Osteoblast (primary cell): ENCODE data around the gene GSN. TPM values are rescaled to one million over a fixed set of nuclear protein-coding genes. Genes with fewer than 3 reads are reported as not detected.

ENCODE experiments used
- DNase-seq: peaks from one replicate; pipeline ENCODE4 v3.0.0; 2011; ENCODE audit warnings: low spot score, mixed read lengths; ENCODE audit not compliant: insufficient read length; ENCODE audit errors: missing footprints
- H2AFZ ChIP-seq: 2 replicates; pipeline ENCODE4 v1.6.0; 2011; ENCODE audit warnings: mild to moderate bottlenecking, low read length
- H3K27ac ChIP-seq: 2 replicates; pipeline ENCODE4 v1.5.1; 2011; ENCODE audit warnings: mild to moderate bottlenecking, low read depth, low read length, moderate library complexity
- H3K27me3 ChIP-seq: 2 replicates; pipeline ENCODE4 v1.6.0; 2012; ENCODE audit warnings: mild to moderate bottlenecking, control low read depth, inconsistent platforms, low read length, moderate library complexity; ENCODE audit not compliant: insufficient read depth
- H3K36me3 ChIP-seq: 2 replicates; pipeline ENCODE4 v1.5.1; 2011; ENCODE audit warnings: mild to moderate bottlenecking, low read length, control low read depth, moderate library complexity; ENCODE audit not compliant: insufficient read depth
- H3K4me1 ChIP-seq: 2 replicates; pipeline ENCODE4 v1.5.1; 2011; ENCODE audit warnings: mild to moderate bottlenecking, low read length, control low read depth, moderate library complexity; ENCODE audit not compliant: insufficient read depth
- H3K4me2 ChIP-seq: 2 replicates; pipeline ENCODE4 v1.6.0; 2011; ENCODE audit warnings: mild to moderate bottlenecking, low read length; ENCODE audit not compliant: insufficient read depth
- H3K4me3 ChIP-seq: fragments of 200-600 bp; sonication (generic); 3 replicates; pipeline ENCODE4 v1.5.1; 2012; ENCODE audit warnings: mild to moderate bottlenecking, low read length, inconsistent platforms; ENCODE audit not compliant: insufficient read depth
- H3K79me2 ChIP-seq: 2 replicates; pipeline ENCODE4 v1.6.0; 2012; ENCODE audit warnings: mild to moderate bottlenecking, low read length, control low read depth, inconsistent platforms; ENCODE audit not compliant: insufficient read depth
- H3K9me3 ChIP-seq: 2 replicates; pipeline ENCODE4 v1.5.1; 2011; ENCODE audit warnings: low read depth, low read length, control low read depth
- H4K20me1 ChIP-seq: 2 replicates; pipeline ENCODE4 v1.6.0; 2012; ENCODE audit warnings: mild to moderate bottlenecking, low read length, control low read depth; ENCODE audit not compliant: insufficient read depth
- CTCF ChIP-seq: IDR thresholded peaks from 2 replicates; pipeline ENCODE4 v1.5.1; 2011; ENCODE audit warnings: mild to moderate bottlenecking, low read depth, low read length, moderate library complexity; ENCODE audit errors: extremely low read depth
- total RNA-seq: library from RNA; depleted of rRNA; stranded (reverse); fragments of >200 nt; gene quantifications from 2 replicates; pipeline ENCODE4 v1.2.3, GENCODE V29; 2012

Gene GSN
- total RNA-seq, 1 donor: 372 TPM

- Histone ChIP-seq H4K20me1 (no peaks in the 10 kb centered on the region), H3K27ac (peak overlapping the region; percentile 90), H3K4me2 (no peak overlapping the region), H3K4me3 (no peak overlapping the region), H2AFZ (no peak overlapping the region), H3K36me3 (no peaks in the 10 kb centered on the region), H3K4me1 (peaks cover 75% of the 10 kb centered on the region), H3K9me3 (no peaks in the 10 kb centered on the region), H3K27me3 (no peaks in the 10 kb centered on the region), H3K79me2 (peaks cover 67% of the 10 kb centered on the region)
- TF ChIP-seq CTCF: no peak
- DNase-seq: no peak
Observed at GRCh38 chr9:121364886-121365285, 96.9 kb downstream of the GSN start.

- Histone ChIP-seq H3K4me3 (no peak overlapping the region), H3K9me3 (no peaks in the 10 kb centered on the region), H3K27me3 (no peaks in the 10 kb centered on the region), H3K36me3 (no peaks in the 10 kb centered on the region), H3K79me2 (peaks cover 63% of the 10 kb centered on the region), H2AFZ (no peak overlapping the region), H3K4me1 (peaks cover 71% of the 10 kb centered on the region), H4K20me1 (no peaks in the 10 kb centered on the region), H3K4me2 (no peak overlapping the region), H3K27ac (peak overlapping the region; percentile 90)
- TF ChIP-seq CTCF: no peak
- no peak for DNase-seq
Observed at GRCh38 chr9:121365564-121365963, 97.6 kb downstream of the GSN start.

GRCh38 chr9:121366611-121367192 lies 98.7 kb downstream of the GSN start:
- no peak overlapping the region for H3K27ac ChIP-seq
- H3K4me3 ChIP-seq: no peak overlapping the region
- DNase-seq: no peak
- H4K20me1 ChIP-seq: no peaks in the 10 kb centered on the region
- no peaks in the 10 kb centered on the region for H3K27me3 ChIP-seq
- no peak for TF ChIP-seq CTCF
- no peak overlapping the region for H3K4me2 ChIP-seq
- no peak overlapping the region for H2AFZ ChIP-seq
- H3K4me1 ChIP-seq: peaks cover 61% of the 10 kb centered on the region
- H3K36me3 ChIP-seq: no peaks in the 10 kb centered on the region
- no peaks in the 10 kb centered on the region for H3K9me3 ChIP-seq
- peaks cover 59% of the 10 kb centered on the region for H3K79me2 ChIP-seq

- H3K27me3 ChIP-seq: no peaks in the 10 kb centered on the region
- H3K4me1 ChIP-seq: peaks cover 57% of the 10 kb centered on the region
- peak overlapping the region; percentile 81 for H3K4me2 ChIP-seq
- H3K36me3 ChIP-seq: no peaks in the 10 kb centered on the region
- peak overlapping the region; percentile 82 for H3K4me3 ChIP-seq
- DNase-seq: no peak
- no peaks in the 10 kb centered on the region for H4K20me1 ChIP-seq
- H2AFZ ChIP-seq: no peak overlapping the region
- H3K79me2 ChIP-seq: peaks cover 56% of the 10 kb centered on the region
- no peak for TF ChIP-seq CTCF
- peak overlapping the region; percentile 80 for H3K27ac ChIP-seq
- no peaks in the 10 kb centered on the region for H3K9me3 ChIP-seq
Observed at GRCh38 chr9:121367306-121368137, 99.6 kb downstream of the GSN start.
